ENCODE measurements around the gene PIAS4. TPM values are rescaled to one million over a fixed set of nuclear protein-coding genes. Genes with fewer than 3 reads are reported as not detected.

Gene PIAS4
- total RNA-seq, 2 experiments from 2014 or later: 22.5 to 24.4 TPM

GRCh38 chr19:4018140-4018613 is 10.6 kb downstream of the PIAS4 start:
- H3K4me3 Mint-ChIP-seq: no peak overlapping the region
- peaks cover 7% of the 10 kb centered on the region for H3K36me3 Mint-ChIP-seq
- CTCF ChIA-PET: no interaction called here
- H3K9me3 Mint-ChIP-seq: peaks cover 3% of the 10 kb centered on the region
- H3K4me1 Mint-ChIP-seq (ENCODE audit: low read depth): peaks cover 10% of the 10 kb centered on the region
- no peak for DNase-seq
- H3K27me3 Mint-ChIP-seq: no peaks in the 10 kb centered on the region
- no peak overlapping the region for H3K27ac Mint-ChIP-seq
- intact Hi-C loops (cut with micrococcal nuclease): no loop called here
- POLR2A ChIA-PET: no interaction called here

GRCh38 chr19:4018775-4019504 is 11.4 kb downstream of the PIAS4 start:
- Mint-ChIP-seq H3K36me3 (peaks cover 7% of the 10 kb centered on the region), H3K4me3 (no peak overlapping the region)

GRCh38 chr19:4019578-4019977 is 12.0 kb downstream of the PIAS4 start:
- intact Hi-C loops (cut with micrococcal nuclease): no loop called here
- ChIA-PET CTCF (no interaction called here), POLR2A (no interaction called here)
- no peak for DNase-seq
- Mint-ChIP-seq H3K4me1 (ENCODE audit: low read depth) (peaks cover 5% of the 10 kb centered on the region), H3K4me3 (no peak overlapping the region), H3K27ac (no peak overlapping the region), H3K36me3 (peaks cover 7% of the 10 kb centered on the region), H3K9me3 (peaks cover 3% of the 10 kb centered on the region), H3K27me3 (no peaks in the 10 kb centered on the region)

More at GRCh38 chr19:4018775-4019504, 11.4 kb downstream of the PIAS4 start:
- peaks cover 3% of the 10 kb centered on the region for H3K9me3 Mint-ChIP-seq
- peaks cover 9% of the 10 kb centered on the region for H3K4me1 Mint-ChIP-seq (ENCODE audit: low read depth)
- ChIA-PET CTCF (no interaction called here), POLR2A (no interaction called here)
- intact Hi-C loops (cut with micrococcal nuclease): no loop called here
- DNase-seq: no peak
- no peaks in the 10 kb centered on the region for H3K27me3 Mint-ChIP-seq
- no peak overlapping the region for H3K27ac Mint-ChIP-seq

GRCh38 chr19:4023600-4024398 is 16.3 kb downstream of the PIAS4 start:
- POLR2A ChIA-PET: no interaction called here
- Mint-ChIP-seq H3K27me3 (no peaks in the 10 kb centered on the region), H3K4me1 (ENCODE audit: low read depth) (no peaks in the 10 kb centered on the region), H3K36me3 (peaks cover 8% of the 10 kb centered on the region), H3K9me3 (peaks cover 3% of the 10 kb centered on the region), H3K4me3 (no peak overlapping the region), H3K27ac (no peak overlapping the region)
- no peak for DNase-seq
- intact Hi-C loops (cut with micrococcal nuclease): no loop called here
- CTCF ChIA-PET: no interaction called here

GRCh38 chr19:4025317-4025716 is 17.8 kb downstream of the PIAS4 start:
- CTCF ChIA-PET: no interaction called here
- POLR2A ChIA-PET: no interaction called here
- H3K4me1 Mint-ChIP-seq (ENCODE audit: low read depth): no peaks in the 10 kb centered on the region
- intact Hi-C loops (cut with micrococcal nuclease): no loop called here
- peaks cover 8% of the 10 kb centered on the region for H3K36me3 Mint-ChIP-seq
- H3K9me3 Mint-ChIP-seq: peaks cover 3% of the 10 kb centered on the region
- H3K27ac Mint-ChIP-seq: no peak overlapping the region
- no peak overlapping the region for H3K4me3 Mint-ChIP-seq
- H3K27me3 Mint-ChIP-seq: no peaks in the 10 kb centered on the region
- DNase-seq: no peak

GRCh38 chr19:4027146-4027545 is 19.6 kb downstream of the PIAS4 start:
- H3K4me3 Mint-ChIP-seq: no peak overlapping the region
- DNase-seq: no peak
- H3K27me3 Mint-ChIP-seq: no peaks in the 10 kb centered on the region
- ChIA-PET CTCF (no interaction called here), POLR2A (no interaction called here)
- H3K27ac Mint-ChIP-seq: no peak overlapping the region
- peaks cover under 1% of the 10 kb centered on the region for H3K9me3 Mint-ChIP-seq
- H3K36me3 Mint-ChIP-seq: peaks cover 3% of the 10 kb centered on the region
- intact Hi-C loops (cut with micrococcal nuclease): no loop called here
- no peaks in the 10 kb centered on the region for H3K4me1 Mint-ChIP-seq (ENCODE audit: low read depth)

- intact Hi-C loops (cut with micrococcal nuclease): no loop called here
- CTCF ChIA-PET: interaction anchor here (1.0 kb wide), 1 partner anchor 112 kb away, joined by 6 read pairs; no protein-coding TSS in a partner anchor
- POLR2A ChIA-PET: no interaction called here
- DNase-seq: no peak
- H3K36me3 Mint-ChIP-seq: peaks cover 2% of the 10 kb centered on the region
- H3K9me3 Mint-ChIP-seq: no peaks in the 10 kb centered on the region
- no peak overlapping the region for H3K4me3 Mint-ChIP-seq
- no peaks in the 10 kb centered on the region for H3K27me3 Mint-ChIP-seq
- H3K27ac Mint-ChIP-seq: no peak overlapping the region
- H3K4me1 Mint-ChIP-seq (ENCODE audit: low read depth): no peaks in the 10 kb centered on the region
Measured at GRCh38 chr19:4028334-4029246, 21.1 kb downstream of the PIAS4 start.

DNA sequence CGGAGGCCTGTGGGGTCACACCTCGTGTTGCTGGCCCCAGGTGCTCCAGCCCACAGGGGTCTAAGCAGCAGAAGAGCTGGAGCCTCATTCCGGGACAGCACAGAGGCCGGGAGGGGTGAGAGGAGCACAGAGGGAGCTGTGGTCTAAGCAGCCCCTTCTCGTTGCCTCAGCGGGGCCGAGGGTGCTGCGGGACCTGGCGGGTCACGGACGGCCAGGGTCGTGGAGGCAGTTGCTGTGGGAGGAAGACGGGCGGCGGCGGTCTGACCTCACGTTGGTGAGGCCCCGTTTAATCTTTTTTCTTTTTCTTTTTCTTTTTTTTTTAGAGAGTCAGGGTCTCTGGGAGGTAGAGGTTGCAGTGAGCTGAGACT is 21.7 kb downstream of the PIAS4 start:
- Mint-ChIP-seq H3K27ac (no peak overlapping the region), H3K4me3 (no peak overlapping the region), H3K36me3 (peaks cover 2% of the 10 kb centered on the region), H3K4me1 (ENCODE audit: low read depth) (no peaks in the 10 kb centered on the region), H3K9me3 (no peaks in the 10 kb centered on the region), H3K27me3 (no peaks in the 10 kb centered on the region)
- intact Hi-C loops (cut with micrococcal nuclease): no loop called here
- ChIA-PET CTCF (no interaction called here), POLR2A (no interaction called here)
- no peak for DNase-seq

DNA sequence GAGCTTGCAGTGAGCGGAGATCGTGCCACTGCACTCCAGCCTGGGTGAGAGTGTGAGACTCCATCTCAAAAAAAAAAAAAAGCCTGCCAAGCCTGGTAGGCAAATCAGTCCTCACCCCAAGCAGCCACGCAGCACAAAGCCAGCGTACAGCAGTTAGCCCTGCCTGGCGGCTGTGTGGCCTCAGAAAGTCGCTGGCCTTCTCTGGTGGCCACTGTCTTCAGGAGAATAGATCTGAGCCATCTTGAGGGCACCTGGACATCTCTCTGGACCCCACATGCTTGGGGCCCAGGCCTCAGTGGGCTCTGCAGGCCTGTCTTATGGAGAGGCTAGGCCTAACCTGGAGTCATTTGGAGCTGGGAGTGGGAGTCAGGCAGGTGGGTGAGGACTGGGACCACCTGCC is 23.0 kb downstream of the PIAS4 start:
- H3K27ac Mint-ChIP-seq: no peak overlapping the region
- H3K27me3 Mint-ChIP-seq: no peaks in the 10 kb centered on the region
- intact Hi-C loops (cut with micrococcal nuclease): no loop called here
- H3K36me3 Mint-ChIP-seq: peaks cover 6% of the 10 kb centered on the region
- no peaks in the 10 kb centered on the region for H3K9me3 Mint-ChIP-seq
- H3K4me3 Mint-ChIP-seq: no peak overlapping the region
- H3K4me1 Mint-ChIP-seq (ENCODE audit: low read depth): no peaks in the 10 kb centered on the region
- DNase-seq: no peak
- CTCF ChIA-PET: no interaction called here
- POLR2A ChIA-PET: no interaction called here

DNA sequence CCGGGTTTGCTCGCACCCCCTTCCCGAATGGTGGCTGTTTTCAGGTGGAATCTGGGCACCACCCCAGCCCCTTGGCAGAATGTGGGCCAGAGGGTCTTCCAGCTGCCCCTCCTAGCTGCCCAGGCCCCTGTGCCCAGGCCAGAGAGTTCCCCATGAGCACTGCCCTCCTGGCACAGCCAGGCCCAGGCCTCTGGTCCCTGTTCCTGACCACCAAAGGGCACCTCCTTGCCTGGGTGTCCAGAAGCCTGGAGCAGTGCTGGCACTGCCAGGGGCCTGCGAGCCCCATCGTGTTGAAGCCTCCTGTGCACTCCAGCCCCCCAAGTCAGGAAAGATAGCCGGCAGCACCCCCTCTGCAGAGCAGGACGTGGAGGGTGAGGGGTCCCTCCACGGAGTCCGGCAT is 23.4 kb downstream of the PIAS4 start:
- Mint-ChIP-seq H3K9me3 (no peaks in the 10 kb centered on the region), H3K4me3 (no peak overlapping the region), H3K27me3 (no peaks in the 10 kb centered on the region), H3K4me1 (ENCODE audit: low read depth) (no peaks in the 10 kb centered on the region), H3K27ac (no peak overlapping the region), H3K36me3 (peaks cover 5% of the 10 kb centered on the region)
- no peak for DNase-seq
- CTCF ChIA-PET: no interaction called here
- POLR2A ChIA-PET: no interaction called here
- intact Hi-C loops (cut with micrococcal nuclease): no loop called here

GRCh38 chr19:4031420-4031819 is 23.9 kb downstream of the PIAS4 start:
- Mint-ChIP-seq H3K27ac (no peak overlapping the region), H3K9me3 (no peaks in the 10 kb centered on the region), H3K4me3 (no peak overlapping the region), H3K27me3 (no peaks in the 10 kb centered on the region), H3K4me1 (ENCODE audit: low read depth) (no peaks in the 10 kb centered on the region), H3K36me3 (peaks cover 5% of the 10 kb centered on the region)
- POLR2A ChIA-PET: no interaction called here
- intact Hi-C loops (cut with micrococcal nuclease): no loop called here
- CTCF ChIA-PET: no interaction called here
- DNase-seq: no peak

GRCh38 chr19:4032436-4032835 is 24.9 kb downstream of the PIAS4 start:
- Mint-ChIP-seq H3K4me1 (ENCODE audit: low read depth) (no peaks in the 10 kb centered on the region), H3K27ac (no peak overlapping the region), H3K9me3 (no peaks in the 10 kb centered on the region), H3K27me3 (no peaks in the 10 kb centered on the region), H3K4me3 (no peak overlapping the region), H3K36me3 (peaks cover 5% of the 10 kb centered on the region)
- ChIA-PET POLR2A (no interaction called here), CTCF (no interaction called here)
- DNase-seq: no peak
- intact Hi-C loops (cut with micrococcal nuclease): no loop called here

Data from activated CD4-positive, alpha-beta memory T cell treated with anti-CD3 and anti-CD28 coated beads for 36 hours (primary cell).